HCT116 (cell line): ENCODE measurements around the gene ARGLU1. TPM values are rescaled to one million over a fixed set of nuclear protein-coding genes. Genes with fewer than 3 reads are reported as not detected.

Experiments used
- ATAC-seq: fragments of 200-7000 bp; cut with Tn5 transposase; 2 replicates; pipeline ENCODE4 v1.9.1; 2020; ENCODE audit warnings: mild to moderate bottlenecking, moderate library complexity
- BruUV-seq: library from RNA; stranded (reverse); fragments of 400-500 nt; replicated peaks from 2 replicates; lab custom pipeline; 2021; lab: Mats Ljungman, UMichigan
- CTCF ChIA-PET: fragments of 300-600 bp; sonication (Branson Sonifier 250); formaldehyde crosslinking; loops from one replicate; lab custom pipeline; 2021; ENCODE audit warnings: antibody characterized with exemption; lab: Charles Lee
- POLR2A ChIA-PET: fragments of 300-600, 350-600 bp; sonication (Branson Sonifier 250); formaldehyde crosslinking; loops from one replicate; lab custom pipeline; 2021; ENCODE audit warnings: antibody characterized with exemption; lab: Charles Lee
- RAD21 ChIA-PET, 2 experiments: fragments of 300-600 bp; sonication (Branson Sonifier 250); formaldehyde crosslinking; loops; one replicate each; lab custom pipeline; 2023; ENCODE audit warnings: low total read pairs in 2 of 2; ENCODE audit not compliant: uncharacterized antibody in 2 of 2, unreplicated experiment in 2 of 2, low non-redundant PET in 1 of 2; lab: Charles Lee
- DNase-seq: peaks from one replicate; pipeline ENCODE4 v3.0.0-alpha.2; 2010; ENCODE audit warnings: low read depth, low spot score
- H2AFZ ChIP-seq: fragments of 200-600 bp; shearing (Covaris generic), sonication (generic); 2 replicates; pipeline ENCODE4 v1.6.1; 2017; ENCODE audit warnings: low read depth, mixed run types, mixed read lengths, antibody characterized with exemption, low read length; ENCODE audit not compliant: poor library complexity, severe bottlenecking
- H3K27ac ChIP-seq: 2 replicates; pipeline ENCODE4 v1.5.1; 2012; ENCODE audit warnings: low read depth, low read length
- H3K27me3 ChIP-seq: fragments of 200-600 bp; sonication (generic); 2 replicates; pipeline ENCODE4 v1.6.1; 2016; ENCODE audit warnings: mixed run types, low read length, mixed read lengths; ENCODE audit not compliant: insufficient read depth
- H3K36me3 ChIP-seq, 2 experiments: fragments of 200-500 bp in 1 of 2; fragments of 200-600 bp in 1 of 2; sonication (Bioruptor generic) in 1 of 2; sonication (generic) in 1 of 2; 2 replicates each; pipeline versions ENCODE4 v1.5.1 to v1.6.1; 2014 to 2016; ENCODE audit warnings: low read length in 2 of 2, inconsistent platforms in 1 of 2, mixed read lengths in 1 of 2, mixed run types in 1 of 2; ENCODE audit not compliant: insufficient read depth in 2 of 2, control insufficient read depth in 1 of 2
- H3K4me1 ChIP-seq, 2 experiments: fragments of 200-600 bp in 1 of 2; sonication (generic) in 1 of 2; 2 replicates each; pipeline versions ENCODE4 v1.5.1 to v1.6.1; 2012 to 2017; ENCODE audit warnings: low read length in 2 of 2, inconsistent platforms in 1 of 2, mild to moderate bottlenecking in 1 of 2, mixed read lengths in 1 of 2, mixed run types in 1 of 2, moderate library complexity in 1 of 2; ENCODE audit not compliant: insufficient read depth in 2 of 2, control insufficient read depth in 1 of 2
- H3K4me2 ChIP-seq: fragments of 200-600 bp; sonication (generic); 2 replicates; pipeline ENCODE4 v1.6.1; 2017; ENCODE audit warnings: mixed run types, low read length, mixed read lengths
- H3K4me3 ChIP-seq, 2 experiments: fragments of 200-600 bp in 1 of 2; sonication (generic) in 1 of 2; replicated peaks in 1 of 2; 2 replicates each; pipeline ENCODE4 v1.5.1; 2011 to 2016; ENCODE audit warnings: low read length in 2 of 2, control low read depth in 1 of 2, low read depth in 1 of 2, mild to moderate bottlenecking in 1 of 2, mixed read lengths in 1 of 2, mixed run types in 1 of 2
- H3K79me2 ChIP-seq: fragments of 200-600 bp; sonication (generic); 2 replicates; pipeline ENCODE4 v1.6.1; 2017; ENCODE audit warnings: mild to moderate bottlenecking, mixed run types, low read length, moderate library complexity, mixed read lengths; ENCODE audit not compliant: insufficient read depth
- H3K9ac ChIP-seq: fragments of 200-600 bp; sonication (generic); 2 replicates; pipeline ENCODE4 v1.6.1; 2016; ENCODE audit warnings: low read length, mixed read lengths
- H3K9me2 ChIP-seq: fragments of 200-600 bp; sonication (generic), shearing (Covaris generic); 2 replicates; pipeline ENCODE4 v1.6.1; 2017; ENCODE audit warnings: mixed run types, mild to moderate bottlenecking, moderate library complexity; ENCODE audit not compliant: insufficient read depth
- H3K9me3 ChIP-seq, 2 experiments: fragments of 200-500 bp in 1 of 2; fragments of 200-600 bp in 1 of 2; sonication (Bioruptor generic) in 1 of 2; sonication (generic) in 1 of 2; 2 replicates each; pipeline ENCODE4 v1.6.1; 2014 to 2017; ENCODE audit warnings: low read length in 2 of 2, mixed read lengths in 2 of 2, inconsistent platforms in 1 of 2, low read depth in 1 of 2, mild to moderate bottlenecking in 1 of 2, mixed run types in 1 of 2, moderate library complexity in 1 of 2; ENCODE audit not compliant: control insufficient read depth in 1 of 2, insufficient read depth in 1 of 2
- H4K20me1 ChIP-seq: fragments of 200-600 bp; sonication (generic), shearing (Covaris generic); 2 replicates; pipeline ENCODE4 v1.6.1; 2017; ENCODE audit warnings: mixed run types, mild to moderate bottlenecking, moderate library complexity; ENCODE audit not compliant: insufficient read depth
- CBX3 ChIP-seq: IDR thresholded peaks from 2 replicates; pipeline ENCODE4 v1.6.1; 2012; ENCODE audit warnings: low read depth
- CEBPB ChIP-seq: IDR thresholded peaks from 2 replicates; pipeline ENCODE4 v1.6.1; 2012; ENCODE audit warnings: low read depth
- EGR1 ChIP-seq: IDR thresholded peaks from 2 replicates; pipeline ENCODE4 v1.6.1; 2012; ENCODE audit warnings: low read depth
- EZH2phosphoT487 ChIP-seq: fragments of 200-600 bp; IDR thresholded peaks from 2 replicates; pipeline ENCODE4 v1.6.1; 2018; ENCODE audit warnings: antibody characterized with exemption, borderline replicate concordance
- POLR2AphosphoS5 ChIP-seq: IDR thresholded peaks from 2 replicates; pipeline ENCODE4 v1.6.1; 2011; ENCODE audit warnings: mild to moderate bottlenecking, low read depth, low read length, moderate library complexity
- RAD21 ChIP-seq: IDR thresholded peaks from 2 replicates; pipeline ENCODE4 v1.6.1; 2012; ENCODE audit warnings: low read depth, mild to moderate bottlenecking
- SP1 ChIP-seq: IDR thresholded peaks from 2 replicates; pipeline ENCODE4 v1.6.1; 2012; ENCODE audit warnings: low read depth
- SRF ChIP-seq: IDR thresholded peaks from 2 replicates; pipeline ENCODE4 v1.6.1; 2012; ENCODE audit warnings: low read depth
- YY1 ChIP-seq: IDR thresholded peaks from 2 replicates; pipeline ENCODE4 v1.6.1; 2011; ENCODE audit warnings: low read length, low read depth, moderate library complexity, mild to moderate bottlenecking; ENCODE audit not compliant: insufficient replicate concordance; ENCODE audit errors: extremely low read depth
- intact Hi-C: fragments of 100-400 bp; cut with micrococcal nuclease; formaldehyde crosslinking; loops from 2 replicates; pipeline ENCODE4 v1.10.0; 2022
- total RNA-seq: library from RNA; stranded (reverse); gene quantifications from one replicate; pipeline ENCODE4 v1.2.1, GENCODE V29; 2021; ENCODE audit not compliant: unreplicated experiment
- TF ChIP-seq, protein P1 (sequence below): IDR thresholded peaks from 2 replicates; pipeline ENCODE4 v1.6.1; 2012
- TF ChIP-seq, protein P2 (sequence below): IDR thresholded peaks from 2 replicates; pipeline ENCODE4 v1.6.1; 2012
- TF ChIP-seq, protein P3 (sequence below): IDR thresholded peaks from 2 replicates; pipeline ENCODE4 v1.6.1; 2012; ENCODE audit warnings: low read depth

The ARGLU1 gene
- total RNA-seq, 1 experiment from 2014 or later, result 57.8 TPM

DNA sequence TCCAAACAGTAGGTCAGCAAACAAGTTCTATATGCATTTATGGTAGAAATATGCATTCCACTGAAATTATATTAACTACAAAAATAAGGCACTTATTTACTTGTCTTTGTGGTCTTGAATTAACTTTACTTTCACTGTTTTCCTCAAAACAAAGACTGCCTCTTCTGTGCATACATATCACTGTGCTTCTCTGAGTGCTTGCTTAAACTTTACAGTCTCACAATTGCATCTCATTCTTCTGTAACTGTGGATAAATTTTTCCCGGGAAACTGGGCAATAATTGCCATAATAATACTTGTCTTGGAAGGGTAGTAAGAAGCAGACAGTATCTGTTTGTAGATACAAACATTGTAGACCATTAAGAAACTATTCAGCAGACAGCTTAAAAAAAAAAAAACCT lies 70.9 kb downstream of the ARGLU1 start:
- POLR2A ChIA-PET, result no interaction called here

DNA sequence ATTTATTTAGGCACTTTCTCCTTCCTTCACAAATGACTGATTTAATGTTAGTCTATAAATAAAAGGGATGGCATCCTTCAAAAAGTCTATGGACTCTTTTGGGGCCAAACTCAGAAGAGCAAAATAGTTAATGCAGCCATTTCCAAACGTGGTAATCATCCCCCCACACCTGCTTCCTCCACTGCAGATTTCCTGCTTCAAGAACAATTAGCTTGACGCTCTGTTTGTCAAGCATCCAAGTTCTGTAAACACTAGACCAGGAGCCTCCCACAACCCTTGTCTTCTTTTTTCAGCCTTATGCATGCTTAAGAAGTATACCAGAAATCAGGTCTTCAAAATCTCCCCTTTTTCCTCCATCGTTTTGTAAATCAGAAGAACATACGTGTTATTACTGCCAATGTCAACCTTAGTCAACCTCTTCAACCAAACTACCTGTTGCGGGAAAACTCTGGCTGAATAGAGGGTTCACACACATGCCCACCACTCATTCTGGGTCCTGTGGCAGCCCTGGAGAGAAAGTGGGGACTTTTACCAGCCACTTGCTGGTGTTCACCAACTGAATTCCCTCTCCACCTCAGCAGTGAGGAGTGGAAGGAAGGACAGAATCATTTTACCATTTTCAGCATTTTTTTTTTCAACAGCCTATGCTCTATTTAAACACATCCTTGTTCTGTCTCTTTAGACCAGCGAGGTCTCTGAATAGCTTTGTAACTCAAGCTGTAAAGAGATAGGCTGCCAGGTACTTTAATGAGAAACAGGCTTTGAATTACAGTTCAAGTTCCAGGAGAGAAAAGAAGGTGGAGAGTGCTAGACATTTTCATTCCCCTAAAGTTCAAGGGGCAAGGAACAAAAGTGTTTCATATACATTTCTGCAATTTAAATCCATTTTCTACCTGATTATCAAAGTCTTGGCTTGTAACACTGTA lies 71.6 kb downstream of the ARGLU1 start:
- no peak overlapping the region for H2AFZ ChIP-seq
- H3K9me3 ChIP-seq, result no peaks in the 10 kb centered on the region
- POLR2A ChIA-PET, result no interaction called here
- H3K27me3 ChIP-seq, result no peaks in the 10 kb centered on the region
- DNase-seq (no peak), ATAC-seq (no peak)
- H4K20me1 ChIP-seq, result no peaks in the 10 kb centered on the region
- peaks cover 19 to 24% of the 10 kb centered on the region in 2 experiments; a peak in 3 of 4 replicates for H3K36me3 ChIP-seq
- H3K79me2 ChIP-seq, result peaks cover 33% of the 10 kb centered on the region
- H3K9me2 ChIP-seq, result no peaks in the 10 kb centered on the region
- H3K4me2 ChIP-seq, result no peak overlapping the region
- no peak overlapping the region for H3K4me3 ChIP-seq
- no TSS peak for BruUV-seq
- RAD21 ChIA-PET, result no interaction called here
- no peak overlapping the region for H3K27ac ChIP-seq
- CTCF ChIA-PET, result no interaction called here
- H3K4me1 ChIP-seq, result no peaks in the 10 kb centered on the region
- intact Hi-C loops, result no loop called here
- no peak overlapping the region for H3K9ac ChIP-seq
- TF ChIP-seq SP1 (no peak), CEBPB (no peak), EGR1 (no peak), RAD21 (no peak), SRF (no peak), POLR2AphosphoS5 (no peak), YY1 (no peak)
- TF ChIP-seq, protein P1, sequence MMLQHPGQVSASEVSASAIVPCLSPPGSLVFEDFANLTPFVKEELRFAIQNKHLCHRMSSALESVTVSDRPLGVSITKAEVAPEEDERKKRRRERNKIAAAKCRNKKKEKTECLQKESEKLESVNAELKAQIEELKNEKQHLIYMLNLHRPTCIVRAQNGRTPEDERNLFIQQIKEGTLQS, result no peak
- TF ChIP-seq, protein P2, sequence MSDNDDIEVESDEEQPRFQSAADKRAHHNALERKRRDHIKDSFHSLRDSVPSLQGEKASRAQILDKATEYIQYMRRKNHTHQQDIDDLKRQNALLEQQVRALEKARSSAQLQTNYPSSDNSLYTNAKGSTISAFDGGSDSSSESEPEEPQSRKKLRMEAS, result no peak
- TF ChIP-seq, protein P3, sequence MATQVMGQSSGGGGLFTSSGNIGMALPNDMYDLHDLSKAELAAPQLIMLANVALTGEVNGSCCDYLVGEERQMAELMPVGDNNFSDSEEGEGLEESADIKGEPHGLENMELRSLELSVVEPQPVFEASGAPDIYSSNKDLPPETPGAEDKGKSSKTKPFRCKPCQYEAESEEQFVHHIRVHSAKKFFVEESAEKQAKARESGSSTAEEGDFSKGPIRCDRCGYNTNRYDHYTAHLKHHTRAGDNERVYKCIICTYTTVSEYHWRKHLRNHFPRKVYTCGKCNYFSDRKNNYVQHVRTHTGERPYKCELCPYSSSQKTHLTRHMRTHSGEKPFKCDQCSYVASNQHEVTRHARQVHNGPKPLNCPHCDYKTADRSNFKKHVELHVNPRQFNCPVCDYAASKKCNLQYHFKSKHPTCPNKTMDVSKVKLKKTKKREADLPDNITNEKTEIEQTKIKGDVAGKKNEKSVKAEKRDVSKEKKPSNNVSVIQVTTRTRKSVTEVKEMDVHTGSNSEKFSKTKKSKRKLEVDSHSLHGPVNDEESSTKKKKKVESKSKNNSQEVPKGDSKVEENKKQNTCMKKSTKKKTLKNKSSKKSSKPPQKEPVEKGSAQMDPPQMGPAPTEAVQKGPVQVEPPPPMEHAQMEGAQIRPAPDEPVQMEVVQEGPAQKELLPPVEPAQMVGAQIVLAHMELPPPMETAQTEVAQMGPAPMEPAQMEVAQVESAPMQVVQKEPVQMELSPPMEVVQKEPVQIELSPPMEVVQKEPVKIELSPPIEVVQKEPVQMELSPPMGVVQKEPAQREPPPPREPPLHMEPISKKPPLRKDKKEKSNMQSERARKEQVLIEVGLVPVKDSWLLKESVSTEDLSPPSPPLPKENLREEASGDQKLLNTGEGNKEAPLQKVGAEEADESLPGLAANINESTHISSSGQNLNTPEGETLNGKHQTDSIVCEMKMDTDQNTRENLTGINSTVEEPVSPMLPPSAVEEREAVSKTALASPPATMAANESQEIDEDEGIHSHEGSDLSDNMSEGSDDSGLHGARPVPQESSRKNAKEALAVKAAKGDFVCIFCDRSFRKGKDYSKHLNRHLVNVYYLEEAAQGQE, result no peak

More for the DNA sequence above, 70.9 kb downstream of the ARGLU1 start:
- CTCF ChIA-PET, result no interaction called here
- Histone ChIP-seq H3K27ac (no peak overlapping the region), H3K9ac (no peak overlapping the region), H4K20me1 (no peaks in the 10 kb centered on the region), H3K4me2 (no peak overlapping the region), H3K9me2 (no peaks in the 10 kb centered on the region), H3K27me3 (no peaks in the 10 kb centered on the region), H3K4me3 (no peak overlapping the region), H3K79me2 (peaks cover 39% of the 10 kb centered on the region), H3K4me1 (no peaks in the 10 kb centered on the region), H3K9me3 (no peaks in the 10 kb centered on the region), H3K36me3 (peaks cover 17 to 19% of the 10 kb centered on the region in 2 experiments; a peak in 3 of 4 replicates), H2AFZ (no peak overlapping the region)
- intact Hi-C loops, result no loop called here
- RAD21 ChIA-PET, result no interaction called here
- TF ChIP-seq EGR1, result no peak
- TF ChIP-seq, protein P2, result no peak
- no peak for TF ChIP-seq EZH2phosphoT487
- no peak for TF ChIP-seq CBX3
- TF ChIP-seq POLR2AphosphoS5, result no peak
- ATAC-seq (no peak), DNase-seq (no peak)
- no TSS peak for BruUV-seq
